Measurements from ENCODE around the gene SLC16A10. TPM values are rescaled to one million over a fixed set of nuclear protein-coding genes. Genes with fewer than 3 reads are reported as not detected.

The SLC16A10 gene
- polyA plus RNA-seq, 1 donor (not counting 4 experiments of a cell fraction or from before 2014, with no cell fraction given): not detected

- FAIRE-seq (no peak), DNase-seq (ENCODE audit: low read depth, low spot score) (no peak)
- TF ChIP-seq CTCF (optimal IDR thresholded peaks at IDR 0.05 in 1 of 3, IDR thresholded peaks at IDR 0.05 in 1 of 3, conservative IDR thresholded peaks at IDR 0.05 in 1 of 3; ENCODE audit: extremely low read depth in 1 of 3, insufficient read depth in 2 of 3, low read length in 3 of 3): no peak
- TF ChIP-seq EZH2 (IDR thresholded peaks at IDR 0.05; ENCODE audit: low read length): no peak
- Histone ChIP-seq H3K27me3 (ENCODE audit: control insufficient read depth, extremely low read depth, insufficient read depth, low read length) (no peaks in the 10 kb centered on the region), H3K9me1 (ENCODE audit: control insufficient read depth, extremely low read depth, insufficient read depth, low read length) (no peaks in the 10 kb centered on the region), H3K9ac (ENCODE audit: control insufficient read depth, extremely low read depth, insufficient read depth, low read length) (no peak overlapping the region), H3K27ac (ENCODE audit: control insufficient read depth, insufficient read depth, low read length) (no peak overlapping the region), H3K9me3 (ENCODE audit: control insufficient read depth, low read depth, low read length) (no peaks in the 10 kb centered on the region), H3K4me2 (ENCODE audit: control insufficient read depth, extremely low read depth, insufficient read depth, low read depth, low read length) (no peak overlapping the region), H3K79me2 (ENCODE audit: control insufficient read depth, insufficient read depth, low read length) (no peaks in the 10 kb centered on the region), H3K4me3 (ENCODE audit: control insufficient read depth in 2 of 3, extremely low read depth in 1 of 3, insufficient read depth in 2 of 3, low read depth in 1 of 3, low read length in 3 of 3) (no peak overlapping the region), H4K20me1 (ENCODE audit: control insufficient read depth, extremely low read depth, insufficient read depth, low read length) (no peaks in the 10 kb centered on the region), H3K36me3 (ENCODE audit: control insufficient read depth in 2 of 2, extremely low read depth in 1 of 2, insufficient read depth in 2 of 2, low read length in 2 of 2) (no peaks in the 10 kb centered on the region), H2AFZ (ENCODE audit: control insufficient read depth, low read length) (no peak overlapping the region), H3K4me1 (ENCODE audit: control insufficient read depth, extremely low read depth, insufficient read depth, low read length) (peaks cover 8% of the 10 kb centered on the region)
- dilution Hi-C loops (cut with MboI; ENCODE audit: extremely low pct_ligation_motif_present, low sequenced_read_pairs): no loop called here
These were observed 11.3 kb downstream of the SLC16A10 start for GRCh38 chr6:111098597-111098996.

DNA sequence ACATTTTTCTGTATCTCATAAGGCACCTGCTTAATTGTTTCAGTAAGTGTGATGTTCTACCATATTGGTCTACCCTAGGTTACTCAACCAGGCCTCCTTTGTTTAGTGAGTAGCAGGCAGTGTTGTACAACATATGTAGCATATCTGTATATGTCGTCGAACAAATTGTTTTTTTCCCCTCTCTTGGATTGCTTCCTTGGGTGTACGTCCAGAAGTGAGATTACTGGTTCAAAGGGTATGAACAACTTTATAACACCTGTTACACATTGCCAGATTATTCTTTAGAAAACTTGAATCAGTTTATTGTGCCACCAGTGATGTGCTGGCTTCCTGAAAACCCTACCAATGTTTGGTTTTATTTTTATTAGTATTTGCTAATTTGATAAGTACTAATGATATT is 14.7 kb downstream of the SLC16A10 start:
- Histone ChIP-seq H4K20me1 (ENCODE audit: control insufficient read depth, extremely low read depth, insufficient read depth, low read length) (no peaks in the 10 kb centered on the region), H3K9me1 (ENCODE audit: control insufficient read depth, extremely low read depth, insufficient read depth, low read length) (no peaks in the 10 kb centered on the region), H2AFZ (ENCODE audit: control insufficient read depth, low read length) (no peak overlapping the region), H3K27ac (ENCODE audit: control insufficient read depth, insufficient read depth, low read length) (no peak overlapping the region), H3K4me2 (ENCODE audit: control insufficient read depth, extremely low read depth, insufficient read depth, low read depth, low read length) (no peak overlapping the region), H3K9ac (ENCODE audit: control insufficient read depth, extremely low read depth, insufficient read depth, low read length) (no peak overlapping the region), H3K4me3 (ENCODE audit: control insufficient read depth in 2 of 3, extremely low read depth in 1 of 3, insufficient read depth in 2 of 3, low read depth in 1 of 3, low read length in 3 of 3) (no peak overlapping the region), H3K36me3 (ENCODE audit: control insufficient read depth in 2 of 2, extremely low read depth in 1 of 2, insufficient read depth in 2 of 2, low read length in 2 of 2) (no peaks in the 10 kb centered on the region), H3K27me3 (ENCODE audit: control insufficient read depth, extremely low read depth, insufficient read depth, low read length) (no peaks in the 10 kb centered on the region), H3K79me2 (ENCODE audit: control insufficient read depth, insufficient read depth, low read length) (no peaks in the 10 kb centered on the region), H3K4me1 (ENCODE audit: control insufficient read depth, extremely low read depth, insufficient read depth, low read length) (peaks cover 4% of the 10 kb centered on the region), H3K9me3 (ENCODE audit: control insufficient read depth, low read depth, low read length) (no peaks in the 10 kb centered on the region)
- DNase-seq (ENCODE audit: low read depth, low spot score) (no peak), FAIRE-seq (no peak)
- dilution Hi-C loops (cut with MboI; ENCODE audit: extremely low pct_ligation_motif_present, low sequenced_read_pairs): no loop called here
- TF ChIP-seq EZH2 (IDR thresholded peaks at IDR 0.05; ENCODE audit: low read length) (no peak), CTCF (optimal IDR thresholded peaks at IDR 0.05 in 1 of 3, IDR thresholded peaks at IDR 0.05 in 1 of 3, conservative IDR thresholded peaks at IDR 0.05 in 1 of 3; ENCODE audit: extremely low read depth in 1 of 3, insufficient read depth in 2 of 3, low read length in 3 of 3) (no peak)
